AG09309 (cell line): ENCODE data around the gene FOXP1.

ENCODE experiments used
- DNase-seq: peaks from one replicate; pipeline ENCODE4 v3.0.0-alpha.2; 2010; ENCODE audit warnings: low read depth
- H3K4me3 ChIP-seq: 2 replicates; pipeline ENCODE4 v1.5.1; 2011; ENCODE audit warnings: mild to moderate bottlenecking, low read depth, low read length, moderate library complexity; ENCODE audit not compliant: control insufficient read depth
- TF ChIP-seq, protein P1 (sequence below): IDR thresholded peaks from 2 replicates; pipeline ENCODE4 v1.5.1; 2011; ENCODE audit warnings: mild to moderate bottlenecking, low read depth, low read length, inconsistent platforms; ENCODE audit not compliant: insufficient read depth, control insufficient read depth; ENCODE audit errors: missing control alignments

FOXP1 gene

DNA sequence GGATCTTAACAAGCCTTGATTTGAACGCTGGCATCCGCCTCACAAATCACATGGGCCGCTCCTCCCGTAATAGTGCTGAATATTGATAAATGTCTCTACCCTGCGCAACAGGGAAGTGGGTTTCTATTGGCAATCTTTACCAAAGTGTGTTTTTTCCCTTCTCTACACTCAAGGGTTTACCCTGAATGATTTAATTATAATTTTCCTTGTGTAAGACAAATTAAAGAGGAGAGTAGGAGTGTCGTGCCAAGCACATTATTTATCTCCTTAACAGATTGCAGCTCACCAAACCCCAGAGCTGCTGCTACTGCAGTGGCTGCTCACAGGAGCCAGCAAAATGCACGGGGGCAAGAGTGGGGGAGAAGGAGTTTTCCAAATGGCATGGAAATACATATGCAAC, 545.8 kb downstream of the FOXP1 start:
- no peak overlapping the region for H3K4me3 ChIP-seq
- TF ChIP-seq, protein P1, sequence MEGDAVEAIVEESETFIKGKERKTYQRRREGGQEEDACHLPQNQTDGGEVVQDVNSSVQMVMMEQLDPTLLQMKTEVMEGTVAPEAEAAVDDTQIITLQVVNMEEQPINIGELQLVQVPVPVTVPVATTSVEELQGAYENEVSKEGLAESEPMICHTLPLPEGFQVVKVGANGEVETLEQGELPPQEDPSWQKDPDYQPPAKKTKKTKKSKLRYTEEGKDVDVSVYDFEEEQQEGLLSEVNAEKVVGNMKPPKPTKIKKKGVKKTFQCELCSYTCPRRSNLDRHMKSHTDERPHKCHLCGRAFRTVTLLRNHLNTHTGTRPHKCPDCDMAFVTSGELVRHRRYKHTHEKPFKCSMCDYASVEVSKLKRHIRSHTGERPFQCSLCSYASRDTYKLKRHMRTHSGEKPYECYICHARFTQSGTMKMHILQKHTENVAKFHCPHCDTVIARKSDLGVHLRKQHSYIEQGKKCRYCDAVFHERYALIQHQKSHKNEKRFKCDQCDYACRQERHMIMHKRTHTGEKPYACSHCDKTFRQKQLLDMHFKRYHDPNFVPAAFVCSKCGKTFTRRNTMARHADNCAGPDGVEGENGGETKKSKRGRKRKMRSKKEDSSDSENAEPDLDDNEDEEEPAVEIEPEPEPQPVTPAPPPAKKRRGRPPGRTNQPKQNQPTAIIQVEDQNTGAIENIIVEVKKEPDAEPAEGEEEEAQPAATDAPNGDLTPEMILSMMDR: no peak
- DNase-seq: no peak

DNA sequence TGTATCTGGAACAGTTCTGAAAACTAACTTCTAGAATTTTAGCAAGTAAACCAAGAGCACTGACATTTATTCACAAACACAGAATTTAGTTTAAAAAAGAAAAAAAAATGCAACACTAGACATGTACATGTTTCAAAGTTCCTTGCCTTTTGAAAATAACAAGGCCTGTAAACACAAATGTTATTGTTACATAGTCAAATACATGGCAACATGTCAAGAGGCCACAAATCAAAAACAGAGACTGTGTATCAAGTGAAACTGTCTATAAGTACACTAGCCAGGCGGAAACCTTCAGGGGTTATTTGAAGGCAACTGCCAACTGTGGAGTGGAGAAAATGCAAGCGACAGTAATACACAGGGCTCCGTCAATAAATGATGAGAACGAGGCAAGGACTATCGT, 547.6 kb downstream of the FOXP1 start:
- TF ChIP-seq, protein P1: no peak
- H3K4me3 ChIP-seq: no peak overlapping the region
- no peak for DNase-seq

DNA sequence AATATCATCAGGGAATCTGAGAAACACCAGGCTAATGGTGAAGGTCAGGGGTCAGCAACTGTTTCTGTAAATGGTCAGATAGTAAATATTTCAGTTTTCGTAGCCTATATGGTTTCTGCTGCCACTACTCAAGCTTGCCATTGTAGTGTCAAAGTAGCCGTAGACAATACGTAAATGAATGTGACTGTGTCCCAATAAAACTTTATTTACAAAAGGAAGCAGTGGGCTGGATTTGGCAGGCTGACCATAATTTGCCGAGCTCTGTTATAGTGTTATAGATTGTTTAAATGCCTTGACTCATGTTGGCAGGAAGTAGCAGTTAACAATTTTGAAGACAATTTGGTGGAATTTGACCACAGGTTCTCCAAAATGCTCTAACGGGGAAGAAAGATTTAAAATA, 548.2 kb downstream of the FOXP1 start:
- TF ChIP-seq, protein P1: no peak
- DNase-seq: no peak
- H3K4me3 ChIP-seq: no peak overlapping the region

DNA sequence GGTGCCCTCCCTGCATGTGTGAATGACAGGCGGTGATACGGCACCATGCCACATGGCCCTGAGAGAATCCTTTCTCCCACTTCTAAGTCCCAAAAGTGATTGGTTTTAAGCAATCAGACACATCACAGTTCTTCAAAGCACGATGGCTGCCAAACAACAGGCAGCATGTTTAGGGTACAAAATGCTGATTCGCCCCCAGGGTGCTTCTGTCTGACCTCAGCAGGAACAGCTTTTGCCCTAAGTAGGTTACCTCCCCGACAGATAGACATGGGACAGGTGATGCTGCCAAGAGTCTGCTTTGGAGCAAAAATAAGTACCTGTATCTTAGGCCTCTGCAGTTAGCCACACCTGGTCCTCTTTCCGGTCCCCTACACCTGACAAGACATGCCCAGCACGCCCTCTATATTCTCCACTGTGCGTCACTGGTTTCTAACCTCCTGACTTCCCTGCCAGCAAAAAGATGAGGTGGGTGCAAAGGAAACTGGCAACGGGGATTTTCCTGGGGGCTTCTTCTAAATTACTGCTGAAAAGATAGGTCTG, 549.8 kb downstream of the FOXP1 start:
- no peak for DNase-seq
- H3K4me3 ChIP-seq: no peak overlapping the region
- TF ChIP-seq, protein P1: no peak

DNA sequence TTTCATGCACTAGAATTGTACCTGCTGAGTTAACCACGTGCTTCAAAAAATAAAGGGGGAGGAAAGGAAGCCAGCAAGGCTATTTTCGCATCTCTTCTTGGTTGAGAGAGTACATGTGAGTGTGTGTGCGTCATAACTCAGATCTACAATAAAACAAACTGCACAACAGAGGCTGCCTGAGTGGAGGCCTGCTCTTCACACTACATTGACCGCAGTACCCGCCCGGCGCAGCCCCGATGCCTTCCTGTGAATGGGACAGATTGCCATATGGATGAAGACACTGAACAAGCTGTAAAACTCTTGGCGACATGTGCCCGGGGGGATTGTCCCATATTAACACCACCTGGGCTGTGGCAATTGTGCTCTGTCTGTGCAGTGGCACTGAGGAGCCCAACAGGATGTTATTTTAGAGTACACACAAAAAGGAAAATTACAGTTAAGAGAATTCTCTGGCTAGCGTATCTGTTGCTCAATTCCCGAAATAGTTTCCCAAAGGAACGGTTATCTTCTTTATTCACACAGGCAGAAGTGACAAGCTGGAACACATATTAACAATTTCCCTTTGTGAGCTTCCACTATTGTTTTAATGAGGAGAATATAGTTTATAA, 551.5 kb downstream of the FOXP1 start:
- DNase-seq: no peak
- no peak overlapping the region for H3K4me3 ChIP-seq
- TF ChIP-seq, protein P1: no peak

DNA sequence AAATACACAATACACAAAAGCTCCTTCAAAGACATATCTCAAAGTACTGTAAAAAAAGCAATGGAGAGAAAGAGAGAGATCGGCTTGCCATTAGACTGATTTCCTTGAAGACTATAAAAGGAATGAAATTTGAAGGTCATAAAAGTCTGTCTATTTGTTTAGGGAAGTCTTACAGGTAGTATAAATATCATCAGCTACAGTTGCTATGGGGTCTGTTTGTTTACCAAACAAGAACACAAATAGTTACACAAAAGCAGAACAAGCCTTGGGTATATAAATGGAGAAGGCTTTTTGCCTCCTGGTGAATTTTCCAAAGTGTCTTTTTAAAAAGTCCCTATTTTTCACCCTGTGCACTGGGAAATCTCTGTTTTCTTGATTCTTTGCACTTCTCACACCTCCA, 552.3 kb downstream of the FOXP1 start:
- no peak overlapping the region for H3K4me3 ChIP-seq
- TF ChIP-seq, protein P1: no peak
- DNase-seq: no peak

DNA sequence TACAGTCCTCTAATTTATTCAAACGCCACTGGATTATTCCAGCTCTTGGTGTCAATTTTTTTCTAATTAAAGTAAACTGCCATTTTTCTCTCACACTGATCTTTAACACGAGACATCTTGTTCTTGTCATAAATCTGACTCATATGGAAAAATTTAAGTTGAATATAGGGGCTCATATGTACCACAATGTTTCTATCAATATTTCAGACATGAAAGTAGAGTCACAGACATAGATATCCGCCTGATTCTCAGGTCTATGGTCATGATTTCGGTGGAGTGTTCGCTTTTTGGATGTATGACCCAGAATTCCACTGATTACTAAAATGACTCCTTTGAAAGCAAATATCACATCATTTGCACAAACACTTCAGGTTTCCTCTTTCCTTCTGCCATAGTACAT, 552.8 kb downstream of the FOXP1 start:
- no peak for DNase-seq
- TF ChIP-seq, protein P1: no peak
- no peak overlapping the region for H3K4me3 ChIP-seq
